Psoas muscle (tissue), 8 donors: ENCODE measurements around the gene CDK17. TPM values are rescaled to one million over a fixed set of nuclear protein-coding genes. Genes with fewer than 3 reads are reported as not detected.
"Not testable (repeated sequence)": the region's sequence is repeated elsewhere in the genome, so short reads cannot be mapped to it uniquely, and the experiment has no call there.

Experiments used
- ATAC-seq, 4 donors: fragments of 200-7000 bp; cut with Tn5 transposase; one replicate each; pipeline ENCODE4 v1.9.1; 2020; ENCODE audit warnings: moderate library complexity in 3 of 4, mild to moderate bottlenecking in 2 of 4
- DNase-seq, 2 donors: peaks; one replicate each; pipeline ENCODE4 v3.0.0-alpha.2; 2020
- H3K27ac ChIP-seq: fragments of 200-600 bp; one replicate; pipeline ENCODE4 v1.8.0; 2022
- H3K27me3 ChIP-seq, 3 donors: fragments of 200-600 bp in 1 of 3; one replicate each; pipeline versions ENCODE4 v1.6.1 to v1.8.0; 2013 to 2022; ENCODE audit warnings: low read length in 2 of 3, mild to moderate bottlenecking in 2 of 3, moderate library complexity in 1 of 3; ENCODE audit not compliant: insufficient read depth in 3 of 3
- H3K36me3 ChIP-seq, 2 donors: fragments of 200-600 bp in 1 of 2; one replicate each; pipeline versions ENCODE4 v1.6.1 to v1.8.0; 2013 to 2022; ENCODE audit warnings: low read depth in 1 of 2, mild to moderate bottlenecking in 1 of 2, moderate library complexity in 1 of 2; ENCODE audit not compliant: insufficient read depth in 1 of 2
- H3K4me1 ChIP-seq: fragments of 200-600 bp; one replicate; pipeline ENCODE4 v1.8.0; 2022
- H3K4me3 ChIP-seq: fragments of 200-600 bp; one replicate; pipeline ENCODE4 v1.8.0; 2022; ENCODE audit warnings: mild to moderate bottlenecking
- H3K9me3 ChIP-seq: fragments of 200-600 bp; one replicate; pipeline ENCODE4 v1.8.0; 2022
- WGBS, 3 donors: extraction: QIAGEN DNeasy Blood & Tissue Kit; methylation state at CpG; one replicate each; pipeline versions ENCODE4 v1.1.6 to v1.1.7; 2013; 5-methylcytosine and 5-hydroxymethylcytosine counted together
- intact Hi-C, 2 donors: fragments of 100-400 bp; cut with DNase I; formaldehyde crosslinking; loops; one replicate each; pipeline versions ENCODE4 v1.11.0 to v1.14.2; 2022
- polyA plus RNA-seq, 3 donors: library from polyadenylated mRNA; stranded (reverse); fragments of 200-250 nt; gene quantifications; one replicate each; pipeline ENCODE4 v1.2.3, GENCODE V29; 2013
- total RNA-seq, 4 donors: library from RNA; stranded (reverse); fragmentation: NEBNext Ultra II Directional in 2 of 4; extraction: Animal tissue kit (Norgen Biotek cat#: 25700) in 2 of 4; gene quantifications; one replicate each; pipeline versions ENCODE4 v1.2.1 to v1.2.4, GENCODE V29; 2021 to 2023
- TF ChIP-seq, protein P1 (sequence below): fragments of 200-600 bp; IDR thresholded peaks from one replicate; pipeline ENCODE4 v1.8.0; 2022; ENCODE audit warnings: antibody characterized with exemption
- donor health status: healthy with polysubstance abuse.
- donor health status: DM: no; HTN: no; CAD: no; lungs with moderate emphysema.
- donor health status: Bipolar disorder and iron deficiency.
- donor health status: healthy.
- donor health status: DM: yes; HTN: yes; CAD: no.
- donor health status: DM: no; HTN: no; CAD: no.
- donor health status: DM: no; HTN: no; CAD: no.
- donor health status: DM: yes; HTN: yes; CAD: no.

Gene CDK17
- total and polyA plus RNA-seq, 7 donors: 7.2 to 21.4 (median 13.3) TPM

DNA sequence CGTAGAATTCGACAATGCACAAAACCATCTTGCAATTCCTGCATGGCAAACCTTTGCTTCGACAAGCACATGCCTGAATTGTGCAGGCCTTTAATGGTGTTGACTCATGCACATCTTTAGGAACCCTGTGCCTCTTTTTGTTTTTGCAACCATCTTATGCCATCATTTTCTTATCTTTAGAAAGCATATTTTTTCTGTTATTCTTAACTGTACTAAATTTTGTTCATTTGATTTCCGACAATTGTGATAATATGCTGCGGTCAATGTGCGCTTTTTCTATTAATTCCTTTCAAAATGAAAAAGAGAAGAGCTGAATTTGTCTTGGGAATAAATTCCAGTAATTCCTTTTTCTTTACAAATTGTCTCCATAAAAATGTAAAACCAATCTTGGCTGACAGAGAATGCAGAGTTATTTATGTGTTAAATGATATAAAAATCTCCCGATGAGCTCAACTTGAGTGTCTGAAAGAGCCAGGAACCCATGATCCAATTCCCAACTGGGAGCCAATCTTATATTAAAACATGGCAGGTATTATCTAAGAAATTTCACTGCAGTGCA is 20.1 kb upstream of the CDK17 start:
- H3K9me3 ChIP-seq: no peaks in the 10 kb centered on the region

GRCh38 chr12:96419576-96420276 is 19.5 kb upstream of the CDK17 start:
- ATAC-seq (no peak), DNase-seq (no peak)
- no peak overlapping the region for H3K27ac ChIP-seq
- TF ChIP-seq, protein P1, sequence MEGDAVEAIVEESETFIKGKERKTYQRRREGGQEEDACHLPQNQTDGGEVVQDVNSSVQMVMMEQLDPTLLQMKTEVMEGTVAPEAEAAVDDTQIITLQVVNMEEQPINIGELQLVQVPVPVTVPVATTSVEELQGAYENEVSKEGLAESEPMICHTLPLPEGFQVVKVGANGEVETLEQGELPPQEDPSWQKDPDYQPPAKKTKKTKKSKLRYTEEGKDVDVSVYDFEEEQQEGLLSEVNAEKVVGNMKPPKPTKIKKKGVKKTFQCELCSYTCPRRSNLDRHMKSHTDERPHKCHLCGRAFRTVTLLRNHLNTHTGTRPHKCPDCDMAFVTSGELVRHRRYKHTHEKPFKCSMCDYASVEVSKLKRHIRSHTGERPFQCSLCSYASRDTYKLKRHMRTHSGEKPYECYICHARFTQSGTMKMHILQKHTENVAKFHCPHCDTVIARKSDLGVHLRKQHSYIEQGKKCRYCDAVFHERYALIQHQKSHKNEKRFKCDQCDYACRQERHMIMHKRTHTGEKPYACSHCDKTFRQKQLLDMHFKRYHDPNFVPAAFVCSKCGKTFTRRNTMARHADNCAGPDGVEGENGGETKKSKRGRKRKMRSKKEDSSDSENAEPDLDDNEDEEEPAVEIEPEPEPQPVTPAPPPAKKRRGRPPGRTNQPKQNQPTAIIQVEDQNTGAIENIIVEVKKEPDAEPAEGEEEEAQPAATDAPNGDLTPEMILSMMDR: no peak
- no peaks in the 10 kb centered on the region for H3K36me3 ChIP-seq
- H3K9me3 ChIP-seq: no peaks in the 10 kb centered on the region
- WGBS, 3 donors: 70 to 87% (median 72%) methylated on average over 5 of the region's 5 CpGs
- no peaks in the 10 kb centered on the region for H3K4me1 ChIP-seq
- no peak overlapping the region for H3K4me3 ChIP-seq
- intact Hi-C loops: no loop called here
- H3K27me3 ChIP-seq: no peaks in the 10 kb centered on the region

More for the DNA sequence above, 20.1 kb upstream of the CDK17 start:
- TF ChIP-seq, protein P1: no peak
- H3K36me3 ChIP-seq: no peaks in the 10 kb centered on the region
- no peak for ATAC-seq
- no peaks in the 10 kb centered on the region for H3K27me3 ChIP-seq
- WGBS, 3 donors: 80 to 89% (median 87%) methylated on average over 7 of the region's 7 CpGs
- no peaks in the 10 kb centered on the region for H3K4me1 ChIP-seq
- H3K4me3 ChIP-seq: no peak overlapping the region
- intact Hi-C loops: no loop called here
- no peak for DNase-seq
- H3K27ac ChIP-seq: no peak overlapping the region

DNA sequence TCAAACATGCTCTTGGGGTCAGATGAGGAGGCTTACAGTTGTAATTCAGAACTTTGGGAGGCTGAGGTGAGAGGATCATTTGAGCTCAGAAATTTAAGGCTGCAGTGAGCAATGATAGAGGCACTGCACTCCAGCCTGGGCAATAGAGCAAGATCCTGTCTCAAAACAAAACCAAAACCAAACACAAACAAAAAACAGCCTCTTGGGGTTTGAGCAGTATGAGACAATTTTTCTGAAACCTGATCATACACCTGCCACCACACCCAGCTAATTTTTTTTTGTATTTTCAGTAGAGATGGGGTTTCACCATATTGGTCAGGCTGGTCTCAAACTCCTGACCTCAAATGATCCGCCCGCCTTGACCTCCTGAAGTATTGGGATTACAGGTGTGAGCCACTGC is 17.4 kb upstream of the CDK17 start:
- H3K9me3 ChIP-seq, ATAC-seq, DNase-seq, intact Hi-C loops, H3K4me1 ChIP-seq, H3K36me3 ChIP-seq, H3K4me3 ChIP-seq, H3K27ac ChIP-seq, H3K27me3 ChIP-seq: not testable (repeated sequence)
- 96 to 99% (median 97%) methylated on average over 2 of the region's 2 CpGs for WGBS, 3 donors

- Histone ChIP-seq H3K27me3 (peaks cover 0 to 2% (median 0%) of the 10 kb centered on the region in 3 donors), H3K36me3 (no peaks in the 10 kb centered on the region), H3K4me1 (no peaks in the 10 kb centered on the region), H3K9me3 (no peaks in the 10 kb centered on the region), H3K27ac (no peak overlapping the region), H3K4me3 (no peak overlapping the region)
- TF ChIP-seq, protein P1: no peak
- ATAC-seq (no peak), DNase-seq (no peak)
- WGBS, 3 donors: 61 to 68% (median 65%) methylated on average over 7 of the region's 7 CpGs
- intact Hi-C loops: no loop called here
These were observed 16.0 kb upstream of the CDK17 start for GRCh38 chr12:96416033-96416799.

DNA sequence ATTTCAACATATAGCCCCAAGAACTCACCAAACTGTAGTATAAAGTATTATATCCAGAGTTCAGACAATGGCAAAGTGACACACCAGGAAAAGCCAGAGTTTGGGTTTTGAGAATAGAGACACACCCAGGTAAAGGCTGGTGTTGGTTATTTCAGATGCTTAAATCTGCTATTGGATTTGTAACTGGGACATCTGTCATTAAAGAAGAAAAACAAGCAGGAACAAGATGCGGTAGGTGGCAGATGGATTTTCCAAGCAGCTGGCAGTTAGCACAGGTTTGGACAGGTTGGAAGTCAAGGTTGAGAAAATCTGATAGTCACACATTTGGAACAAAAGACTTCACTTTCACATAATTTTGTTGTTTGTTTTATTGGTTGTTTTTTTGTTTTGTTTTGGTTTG is 14.4 kb upstream of the CDK17 start:
- intact Hi-C loops: no loop called here

More for the DNA sequence above, 14.4 kb upstream of the CDK17 start:
- no peaks in the 10 kb centered on the region for H3K9me3 ChIP-seq
- TF ChIP-seq, protein P1: no peak
- H3K27me3 ChIP-seq: peaks cover 0 to 2% (median 0%) of the 10 kb centered on the region in 3 donors
- DNase-seq (no peak), ATAC-seq (no peak)
- 87 to 97% (median 97%) methylated on average over 1 of the region's 1 CpG for WGBS, 3 donors
- no peaks in the 10 kb centered on the region for H3K36me3 ChIP-seq
- H3K4me1 ChIP-seq: no peaks in the 10 kb centered on the region
- H3K4me3 ChIP-seq: no peak overlapping the region
- no peak overlapping the region for H3K27ac ChIP-seq
